Measurements from ENCODE around the gene FGD6. TPM values are rescaled to one million over a fixed set of nuclear protein-coding genes. Genes with fewer than 3 reads are reported as not detected.
"Not testable (repeated sequence)": the region's sequence is repeated elsewhere in the genome, so short reads cannot be mapped to it uniquely, and the experiment has no call there.

The FGD6 gene
- 1.1 and 1.2 TPM in 2 replicates for total RNA-seq (2014; rRNA removed; shearing (Covaris generic))
- polyA plus RNA-seq (2015; cell fraction: cytosol; rRNA removed): 1.6 and 1.8 TPM in 2 replicates
- 1.4 and 2.4 TPM in 2 replicates for polyA plus RNA-seq (2015; cell fraction: nucleus; rRNA removed)

GRCh38 chr12:95217377-95218149, at the start of gene FGD6, which contains the start of gene VEZT:
FGD6 (minus strand) TSS chr12:95217467; CDS start chr12:95217240, 227 bp downstream.
VEZT (plus strand) TSS chr12:95217807; CDS start chr12:95217851, 44 bp downstream.
- DNase-seq (ENCODE audit: low read depth, low spot score): peak; percentile 99
- in situ Hi-C loops (cut with HindIII; ENCODE audit: low pct_unique_long_range_greater_than_20kb, low sequenced_read_pairs): no loop called here

DNA sequence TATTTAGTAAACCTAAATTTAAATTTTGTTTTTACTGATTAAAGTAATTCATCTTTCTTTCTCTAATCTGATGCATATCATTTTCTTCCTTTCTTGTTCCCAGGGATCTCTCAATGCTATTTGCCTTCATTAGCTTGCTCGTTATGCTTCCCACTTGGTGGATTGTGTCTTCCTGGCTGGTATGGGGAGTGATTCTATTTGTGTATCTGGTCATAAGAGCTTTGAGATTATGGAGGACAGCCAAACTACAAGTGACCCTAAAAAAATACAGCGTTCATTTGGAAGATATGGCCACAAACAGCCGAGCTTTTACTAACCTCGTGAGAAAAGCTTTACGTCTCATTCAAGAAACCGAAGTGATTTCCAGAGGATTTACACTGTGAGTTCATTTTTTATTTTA, 49.0 kb upstream of the FGD6 start:
- in situ Hi-C loops (cut with HindIII; ENCODE audit: low pct_unique_long_range_greater_than_20kb, low sequenced_read_pairs): no loop called here
- no peak for DNase-seq (ENCODE audit: low read depth, low spot score)

DNA sequence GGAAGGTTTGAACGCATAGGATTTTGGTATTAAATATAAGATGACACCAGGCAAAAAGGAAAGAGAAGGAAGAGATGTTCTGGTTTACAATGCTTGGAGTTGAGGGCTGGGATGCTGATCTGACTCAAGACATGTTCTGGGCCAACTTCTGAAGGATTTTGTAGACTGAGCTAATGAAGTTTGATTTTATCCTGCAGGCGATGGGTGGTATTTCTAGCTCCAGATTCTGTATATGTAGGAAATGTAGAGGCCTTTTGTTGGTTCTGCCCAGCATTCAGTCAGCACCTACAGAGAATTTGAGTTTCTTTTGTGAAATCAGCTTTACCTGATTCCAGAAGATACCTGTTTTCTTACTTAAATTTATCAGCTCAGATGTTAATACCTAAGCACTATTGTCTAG, 48.5 kb upstream of the FGD6 start:
- no peak for DNase-seq (ENCODE audit: low read depth, low spot score)
- in situ Hi-C loops (cut with HindIII; ENCODE audit: low pct_unique_long_range_greater_than_20kb, low sequenced_read_pairs): no loop called here

- no peak for DNase-seq (ENCODE audit: low read depth, low spot score)
Measured at GRCh38 chr12:95262808-95263207, 45.5 kb upstream of the FGD6 start.

DNA sequence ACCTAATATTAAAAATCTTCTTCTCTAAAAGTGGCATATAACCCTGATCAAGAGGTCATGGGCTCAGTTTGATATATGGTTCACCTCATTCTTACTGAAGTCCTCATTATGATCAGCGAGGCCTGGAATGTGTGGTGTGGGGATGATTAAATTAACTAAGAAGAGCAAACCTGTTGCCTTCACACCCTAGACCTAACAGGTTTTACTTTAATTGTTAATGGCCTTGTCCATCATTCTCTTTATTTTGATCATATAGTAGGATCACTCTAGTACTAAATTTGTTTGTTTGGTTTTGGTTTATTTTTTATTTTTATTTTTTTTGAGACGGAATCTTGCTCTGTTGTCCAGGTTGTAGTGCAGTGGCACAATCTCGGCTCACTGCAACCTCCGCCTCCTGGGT, 43.8 kb upstream of the FGD6 start:
- no peak for DNase-seq (ENCODE audit: low read depth, low spot score)
- in situ Hi-C loops (cut with HindIII; ENCODE audit: low pct_unique_long_range_greater_than_20kb, low sequenced_read_pairs): no loop called here

More at GRCh38 chr12:95262808-95263207, 45.5 kb upstream of the FGD6 start:
- in situ Hi-C loops (cut with HindIII; ENCODE audit: low pct_unique_long_range_greater_than_20kb, low sequenced_read_pairs): no loop called here

DNA sequence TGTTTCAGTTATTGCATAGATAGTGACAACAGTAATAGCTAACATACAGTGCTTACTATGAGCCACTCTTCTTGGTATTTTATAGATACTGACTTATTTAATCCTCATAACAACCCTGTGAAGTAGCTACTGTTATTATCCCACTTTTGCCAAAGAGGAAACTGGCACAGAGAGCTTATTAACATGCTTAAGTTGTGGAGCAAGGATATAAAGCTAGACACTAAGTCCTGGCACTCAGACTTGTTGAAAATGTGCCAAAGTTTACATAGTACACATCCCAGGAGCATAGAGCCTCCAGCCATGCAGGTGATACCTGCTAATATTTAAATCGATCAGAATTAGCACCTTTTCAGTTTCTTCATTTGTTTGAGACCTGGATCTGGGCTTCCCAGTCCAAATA, 42.1 kb upstream of the FGD6 start:
- in situ Hi-C loops (cut with HindIII; ENCODE audit: low pct_unique_long_range_greater_than_20kb, low sequenced_read_pairs): no loop called here

GRCh38 chr12:95258803-95259202, 41.5 kb upstream of the FGD6 start:
- DNase-seq (ENCODE audit: low read depth, low spot score): no peak
- in situ Hi-C loops (cut with HindIII; ENCODE audit: low pct_unique_long_range_greater_than_20kb, low sequenced_read_pairs): no loop called here

More for the DNA sequence above, 42.1 kb upstream of the FGD6 start:
- no peak for DNase-seq (ENCODE audit: low read depth, low spot score)

GRCh38 chr12:95258151-95258550, 40.9 kb upstream of the FGD6 start:
- in situ Hi-C loops (cut with HindIII; ENCODE audit: low pct_unique_long_range_greater_than_20kb, low sequenced_read_pairs): no loop called here
- DNase-seq (ENCODE audit: low read depth, low spot score): no peak

GRCh38 chr12:95257541-95257940, 40.3 kb upstream of the FGD6 start:
- in situ Hi-C loops (cut with HindIII; ENCODE audit: low pct_unique_long_range_greater_than_20kb, low sequenced_read_pairs): no loop called here
- DNase-seq (ENCODE audit: low read depth, low spot score): no peak

GRCh38 chr12:95253386-95253785, 36.1 kb upstream of the FGD6 start:
- no peak for DNase-seq (ENCODE audit: low read depth, low spot score)
- in situ Hi-C loops (cut with HindIII; ENCODE audit: low pct_unique_long_range_greater_than_20kb, low sequenced_read_pairs): no loop called here

GRCh38 chr12:95248604-95249360, 31.5 kb upstream of the FGD6 start:
- in situ Hi-C loops (cut with HindIII; ENCODE audit: low pct_unique_long_range_greater_than_20kb, low sequenced_read_pairs): no loop called here

GRCh38 chr12:95248095-95248494, 30.8 kb upstream of the FGD6 start:
- in situ Hi-C loops (cut with HindIII; ENCODE audit: low pct_unique_long_range_greater_than_20kb, low sequenced_read_pairs): no loop called here
- no peak for DNase-seq (ENCODE audit: low read depth, low spot score)

More at GRCh38 chr12:95248604-95249360, 31.5 kb upstream of the FGD6 start:
- no peak for DNase-seq (ENCODE audit: low read depth, low spot score)

DNA sequence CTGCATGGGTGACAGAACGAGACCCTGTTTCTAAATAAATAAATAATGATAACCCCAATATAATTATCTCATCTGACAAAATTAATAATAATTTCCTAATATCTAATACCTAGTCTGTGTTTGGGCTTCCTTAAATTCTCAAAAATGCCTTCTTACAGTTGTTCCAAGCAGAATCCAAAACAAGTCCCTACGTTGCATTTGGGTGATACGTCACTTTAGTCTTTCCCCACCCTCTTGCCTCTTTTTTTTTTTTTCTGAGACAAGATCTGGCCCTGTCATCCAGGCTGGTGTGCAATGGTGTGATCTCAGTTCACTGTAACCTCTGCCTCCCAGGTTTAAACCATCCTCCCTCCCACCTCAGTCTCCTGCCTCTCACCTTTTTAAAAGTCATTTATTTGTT, 27.1 kb upstream of the FGD6 start:
- in situ Hi-C loops (cut with HindIII; ENCODE audit: low pct_unique_long_range_greater_than_20kb, low sequenced_read_pairs): no loop called here

GRCh38 chr12:95243497-95244183, 26.4 kb upstream of the FGD6 start:
- in situ Hi-C loops (cut with HindIII; ENCODE audit: low pct_unique_long_range_greater_than_20kb, low sequenced_read_pairs): no loop called here
- DNase-seq (ENCODE audit: low read depth, low spot score): no peak

More for the DNA sequence above, 27.1 kb upstream of the FGD6 start:
- DNase-seq (ENCODE audit: low read depth, low spot score): no peak

DNA sequence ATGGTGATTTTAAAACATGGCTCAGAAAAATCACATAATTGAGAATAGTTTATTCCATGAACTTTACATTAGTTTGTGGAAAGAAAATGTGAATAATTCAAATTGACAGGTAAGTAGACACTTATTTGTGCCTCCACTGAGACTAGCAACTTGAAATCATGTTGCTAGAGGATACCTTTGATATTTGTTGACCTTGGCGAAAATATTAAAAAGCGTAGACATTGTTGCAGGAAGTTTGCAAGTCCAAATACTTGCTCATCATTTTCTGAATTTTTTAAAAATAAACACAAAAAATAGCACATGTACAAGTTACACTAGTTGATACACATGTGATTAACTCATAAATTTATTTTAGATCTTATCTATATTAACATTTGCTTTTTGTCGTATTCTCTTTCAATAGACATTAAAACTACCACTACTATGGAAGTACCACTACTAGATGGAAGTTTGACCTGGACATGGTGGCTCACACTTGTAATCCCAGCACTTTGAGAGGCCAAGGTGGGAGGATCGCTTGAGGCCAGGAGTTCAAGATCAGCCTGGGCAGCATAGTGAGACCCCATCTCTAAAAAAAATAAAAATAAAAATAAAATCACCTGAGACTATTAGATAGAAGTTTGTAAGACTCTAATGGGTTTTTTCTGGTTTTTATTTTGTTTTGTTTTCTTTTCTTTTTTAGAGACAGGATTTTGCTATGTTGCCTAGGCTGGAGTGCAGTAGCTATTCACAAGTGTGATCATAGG, 24.7 kb upstream of the FGD6 start:
- in situ Hi-C loops (cut with HindIII; ENCODE audit: low pct_unique_long_range_greater_than_20kb, low sequenced_read_pairs): no loop called here
- DNase-seq (ENCODE audit: low read depth, low spot score): no peak

DNA sequence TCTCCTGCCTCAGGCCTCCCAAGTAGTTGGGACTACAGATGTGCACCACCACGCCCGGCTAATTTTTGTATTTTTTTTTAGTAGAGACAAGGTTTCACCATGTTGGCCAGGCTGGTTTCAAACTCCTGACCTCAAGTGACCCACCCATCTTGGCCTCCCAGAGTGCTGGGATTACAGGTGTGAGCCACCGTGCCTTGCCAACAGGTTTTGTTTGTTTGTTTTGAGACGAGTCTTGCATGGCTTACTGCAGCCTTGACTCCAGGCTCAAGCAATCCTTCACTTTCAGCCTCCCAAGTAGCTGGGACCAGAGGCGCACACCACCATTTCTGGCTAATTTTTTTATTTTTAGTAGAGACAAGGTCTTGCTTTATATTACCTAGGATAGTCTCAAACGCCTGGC, 23.9 kb upstream of the FGD6 start:
- DNase-seq (ENCODE audit: low read depth, low spot score); in situ Hi-C loops (cut with HindIII; ENCODE audit: low pct_unique_long_range_greater_than_20kb, low sequenced_read_pairs): not testable (repeated sequence)

- in situ Hi-C loops (cut with HindIII; ENCODE audit: low pct_unique_long_range_greater_than_20kb, low sequenced_read_pairs): no loop called here
- no peak for DNase-seq (ENCODE audit: low read depth, low spot score)
Measured at GRCh38 chr12:95240556-95240955, 23.3 kb upstream of the FGD6 start.

Data from SK-MEL-5 (cell line).